Measurements from ENCODE around the gene POLR2J. TPM values are rescaled to one million over a fixed set of nuclear protein-coding genes. Genes with fewer than 3 reads are reported as not detected.

Gene POLR2J
- total RNA-seq, 1 donor from 2014 or later, result 36.2 TPM

- DNase-seq (ENCODE audit: low read depth), result no peak
- Histone ChIP-seq H3K4me3 (ENCODE audit: low read depth, low read length) (no peak overlapping the region), H3K27me3 (ENCODE audit: control insufficient read depth, insufficient read depth, low read length) (no peaks in the 10 kb centered on the region), H3K36me3 (ENCODE audit: control insufficient read depth, insufficient read depth, low read length) (peaks cover 4% of the 10 kb centered on the region)
- no peak for TF ChIP-seq CTCF (IDR thresholded peaks at IDR 0.05; ENCODE audit: insufficient read depth, low read length, poor library complexity, severe bottlenecking)
These were observed 8.5 kb downstream of the POLR2J start for GRCh38 chr7:102469972-102470825.

- Histone ChIP-seq H3K4me3 (ENCODE audit: low read depth, low read length) (no peak overlapping the region), H3K27me3 (ENCODE audit: control insufficient read depth, insufficient read depth, low read length) (no peaks in the 10 kb centered on the region), H3K36me3 (ENCODE audit: control insufficient read depth, insufficient read depth, low read length) (peaks cover 4% of the 10 kb centered on the region)
- TF ChIP-seq CTCF (IDR thresholded peaks at IDR 0.05; ENCODE audit: insufficient read depth, low read length, poor library complexity, severe bottlenecking), result no peak
- DNase-seq (ENCODE audit: low read depth), result no peak
These were observed 9.3 kb downstream of the POLR2J start for GRCh38 chr7:102469351-102469971.

GRCh38 chr7:102468478-102469350 is 10.0 kb downstream of the POLR2J start:
- no peaks in the 10 kb centered on the region for H3K27me3 ChIP-seq (ENCODE audit: control insufficient read depth, insufficient read depth, low read length)
- no peak overlapping the region for H3K4me3 ChIP-seq (ENCODE audit: low read depth, low read length)
- TF ChIP-seq CTCF (IDR thresholded peaks at IDR 0.05; ENCODE audit: insufficient read depth, low read length, poor library complexity, severe bottlenecking), result no peak
- H3K36me3 ChIP-seq (ENCODE audit: control insufficient read depth, insufficient read depth, low read length), result peaks cover 4% of the 10 kb centered on the region
- no peak for DNase-seq (ENCODE audit: low read depth)

- peaks cover 3% of the 10 kb centered on the region for H3K36me3 ChIP-seq (ENCODE audit: control insufficient read depth, insufficient read depth, low read length)
- no peak for TF ChIP-seq CTCF (IDR thresholded peaks at IDR 0.05; ENCODE audit: insufficient read depth, low read length, poor library complexity, severe bottlenecking)
These were observed 10.9 kb downstream of the POLR2J start for GRCh38 chr7:102467581-102468477.

GRCh38 chr7:102466097-102466496 is 12.6 kb downstream of the POLR2J start:
- no peaks in the 10 kb centered on the region for H3K27me3 ChIP-seq (ENCODE audit: control insufficient read depth, insufficient read depth, low read length)
- H3K4me3 ChIP-seq (ENCODE audit: low read depth, low read length), result no peak overlapping the region
- no peak for TF ChIP-seq CTCF (IDR thresholded peaks at IDR 0.05; ENCODE audit: insufficient read depth, low read length, poor library complexity, severe bottlenecking)
- H3K36me3 ChIP-seq (ENCODE audit: control insufficient read depth, insufficient read depth, low read length), result peaks cover 2% of the 10 kb centered on the region
- DNase-seq (ENCODE audit: low read depth), result no peak

More at GRCh38 chr7:102467581-102468477, 10.9 kb downstream of the POLR2J start:
- no peak for DNase-seq (ENCODE audit: low read depth)
- no peaks in the 10 kb centered on the region for H3K27me3 ChIP-seq (ENCODE audit: control insufficient read depth, insufficient read depth, low read length)
- H3K4me3 ChIP-seq (ENCODE audit: low read depth, low read length), result no peak overlapping the region

Data from kidney epithelial cell (primary cell).